ENCODE results near the gene FUT7.

Gene FUT7

DNA sequence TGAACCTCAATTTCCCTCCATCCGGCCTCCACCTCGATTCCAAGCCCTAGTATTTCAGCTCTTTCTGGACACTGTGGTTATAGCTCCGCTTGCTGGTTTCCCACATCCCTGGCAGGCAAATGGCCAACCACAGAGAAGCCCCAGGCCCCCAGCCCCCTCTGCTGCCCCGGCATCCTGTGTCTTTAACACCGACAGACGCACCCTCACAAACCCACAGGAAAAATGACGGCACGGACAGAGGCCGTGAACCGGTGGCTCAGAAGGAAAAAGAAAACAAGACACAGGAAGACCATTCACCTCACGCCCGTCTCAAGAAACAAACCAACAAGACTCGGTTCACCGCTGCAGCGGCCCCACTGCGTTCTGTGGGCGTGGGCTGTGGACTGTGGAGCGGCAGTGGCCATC, 34.1 kb downstream of the FUT7 start:
- no peak for DNase-seq

DNA sequence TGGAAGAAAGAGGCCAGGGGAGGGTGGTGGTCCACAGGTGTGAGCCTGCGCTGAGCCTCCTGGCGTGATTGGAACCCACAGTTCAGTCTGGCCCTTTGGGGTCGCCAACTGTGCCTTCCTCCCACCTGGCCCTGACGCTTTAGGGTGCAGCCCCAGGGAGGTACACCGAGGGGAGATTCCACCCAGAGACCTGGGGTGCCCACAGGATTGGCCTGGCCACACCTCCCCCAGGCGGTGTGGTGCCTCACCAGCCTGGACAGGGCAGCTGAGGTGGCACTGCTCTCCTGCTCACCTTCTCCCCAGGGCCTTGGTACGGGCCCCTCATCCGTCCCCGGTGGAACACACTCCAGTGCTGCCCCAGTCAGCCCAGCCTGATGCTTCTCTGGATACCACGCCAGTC, 34.5 kb downstream of the FUT7 start:
- no peak for DNase-seq

DNA sequence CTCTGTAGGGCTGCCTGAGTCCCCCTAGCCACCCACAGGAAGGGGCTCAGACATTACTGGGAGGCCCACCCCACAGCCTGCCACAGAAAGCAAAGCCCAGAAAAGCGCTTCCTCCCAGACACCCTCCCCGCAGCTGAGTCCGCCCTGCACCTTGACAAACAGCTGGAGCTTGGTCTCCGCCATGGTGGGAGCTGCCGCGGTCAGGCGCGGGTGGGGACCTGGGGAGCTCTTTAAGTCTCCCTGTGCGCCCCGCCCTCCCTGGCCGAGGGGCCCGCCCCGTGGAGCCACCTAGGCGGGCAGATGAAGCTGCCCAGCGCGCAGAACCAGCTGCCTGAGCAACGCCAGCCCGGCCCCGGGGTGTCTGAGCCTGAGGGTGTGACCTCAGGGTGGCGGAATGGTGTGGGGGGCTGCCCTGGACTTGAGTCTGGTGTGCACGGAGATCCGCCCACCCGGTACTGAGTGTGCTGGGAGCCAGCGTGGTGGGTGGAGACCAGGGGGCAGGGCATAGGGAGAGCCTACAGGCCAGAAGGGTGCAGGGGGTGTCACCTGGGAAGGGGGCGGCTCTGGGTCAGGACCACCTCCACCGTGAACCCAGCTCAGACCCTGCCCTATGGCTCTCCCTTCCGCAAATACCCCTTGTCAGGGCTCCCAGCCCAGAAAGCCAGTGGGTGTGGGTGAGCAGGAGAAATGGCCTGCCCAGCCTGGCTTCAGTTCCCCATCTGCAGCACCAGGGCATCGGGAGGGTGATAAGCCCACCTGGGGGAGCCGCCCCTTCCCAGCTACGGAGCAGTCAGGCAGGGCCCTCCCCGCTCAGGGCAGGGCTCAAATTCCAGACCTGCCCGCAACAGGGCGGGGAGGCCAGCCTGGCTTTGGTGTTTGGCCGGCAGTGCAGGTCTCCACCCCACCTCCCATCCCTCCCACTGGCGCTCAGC, 35.3 kb downstream of the FUT7 start, which contains the start of gene CLIC3:
Gene CLIC3, minus strand, starts transcription at position 208 of the 932 bp plus-strand sequence. Its CDS starts 25 bp downstream, at position 183.
- DNase-seq: no peak

DNA sequence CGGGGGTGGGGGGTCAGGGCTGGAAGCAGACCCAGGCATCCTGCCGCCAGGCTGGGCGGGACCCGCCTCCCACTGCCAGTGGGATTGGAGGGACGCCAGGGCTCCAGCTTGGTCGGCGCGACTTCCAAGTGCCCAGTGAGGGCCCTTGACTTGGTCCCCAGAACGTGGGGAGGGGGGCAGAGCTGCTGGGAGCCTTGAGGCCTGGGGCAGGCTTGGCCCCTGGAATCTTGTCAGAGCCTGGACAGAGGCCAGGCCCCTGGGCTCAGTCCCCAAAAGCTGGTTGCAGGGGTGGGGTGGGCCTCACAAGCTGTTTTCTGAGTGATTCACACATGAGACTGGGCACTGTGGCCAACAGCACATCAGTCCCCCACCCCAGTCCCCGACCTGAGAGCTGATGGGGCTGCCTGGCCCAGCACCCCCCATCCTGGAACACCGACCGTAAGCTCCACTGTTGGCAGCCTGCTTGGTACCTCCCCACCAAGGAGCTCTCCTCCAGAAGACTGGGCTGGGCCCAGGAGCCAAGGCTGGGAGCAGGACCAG, 36.0 kb downstream of the FUT7 start:
- no peak for DNase-seq

DNA sequence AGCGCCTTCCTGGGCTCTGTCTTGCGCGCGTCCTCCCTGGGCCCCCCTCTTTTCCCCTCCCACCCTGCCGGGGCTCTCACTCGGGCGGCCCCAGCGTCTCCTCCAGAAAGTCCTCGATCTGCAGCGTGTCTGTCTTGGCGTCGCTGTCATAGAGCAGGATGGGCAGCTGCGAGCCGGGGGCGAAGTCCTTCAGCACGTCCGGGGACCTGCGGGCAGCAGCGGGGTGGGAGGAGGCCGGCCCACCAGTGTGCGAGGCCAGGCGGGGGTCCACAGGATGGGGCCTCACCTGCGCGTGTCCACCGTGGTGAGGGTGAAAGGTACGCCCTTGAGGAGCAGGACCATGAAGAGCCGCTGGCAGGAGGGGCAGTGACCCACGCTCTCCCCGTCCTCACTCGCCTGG, 36.5 kb downstream of the FUT7 start:
- DNase-seq: no peak

DNA sequence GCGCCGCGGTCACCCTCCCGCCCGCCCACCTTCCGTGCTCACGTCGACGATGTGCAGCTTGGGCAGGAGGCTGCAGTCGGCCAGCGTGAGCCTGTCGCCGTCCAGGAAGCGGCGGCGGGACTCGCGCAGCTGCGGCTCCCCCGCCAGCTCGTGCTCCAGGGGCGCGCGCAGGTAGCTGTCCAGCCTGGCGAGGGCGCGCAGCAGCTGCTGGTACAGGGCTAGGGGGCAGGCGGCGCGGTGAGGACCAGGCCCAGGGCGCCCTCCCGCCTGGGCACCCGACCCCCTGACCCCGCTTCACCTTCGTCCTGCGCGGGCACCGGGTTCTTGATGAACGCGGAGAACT, 37.0 kb downstream of the FUT7 start:
- DNase-seq: no peak

DNA sequence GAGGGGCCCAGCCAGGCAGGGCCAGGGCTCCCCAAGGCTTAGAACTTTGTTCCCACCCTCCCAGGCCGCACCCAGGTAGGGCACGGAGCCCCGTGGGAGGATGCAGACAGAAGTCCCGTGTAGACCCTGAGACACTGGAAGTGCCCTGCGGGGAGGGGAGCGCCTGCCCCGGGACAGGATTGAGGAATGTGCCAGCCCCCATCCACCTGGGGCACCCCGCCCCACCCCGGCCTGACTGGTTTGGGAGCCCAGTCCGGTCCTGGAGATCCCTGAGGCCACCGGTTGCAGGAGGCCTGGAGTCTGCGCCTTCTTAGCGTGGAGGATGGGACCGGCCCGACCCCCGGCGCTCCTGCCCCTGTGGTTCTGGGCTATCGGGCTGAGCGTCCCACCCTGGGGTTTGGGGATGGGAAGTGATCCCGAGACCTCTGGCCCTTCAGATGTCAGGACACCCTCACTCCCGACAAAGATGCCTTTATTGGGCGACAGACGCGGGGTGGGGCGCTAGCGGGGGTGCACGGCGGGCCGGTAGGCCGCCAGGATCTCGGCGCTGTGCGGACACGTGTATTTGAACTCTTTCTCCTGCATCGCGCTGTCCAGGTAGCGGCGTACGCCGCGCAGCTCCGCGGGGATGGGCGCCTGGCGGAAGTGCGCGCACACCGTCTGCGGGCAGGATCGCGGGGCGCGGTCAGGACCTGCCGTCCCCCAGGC, 37.6 kb downstream of the FUT7 start:
- no peak for DNase-seq

DNA sequence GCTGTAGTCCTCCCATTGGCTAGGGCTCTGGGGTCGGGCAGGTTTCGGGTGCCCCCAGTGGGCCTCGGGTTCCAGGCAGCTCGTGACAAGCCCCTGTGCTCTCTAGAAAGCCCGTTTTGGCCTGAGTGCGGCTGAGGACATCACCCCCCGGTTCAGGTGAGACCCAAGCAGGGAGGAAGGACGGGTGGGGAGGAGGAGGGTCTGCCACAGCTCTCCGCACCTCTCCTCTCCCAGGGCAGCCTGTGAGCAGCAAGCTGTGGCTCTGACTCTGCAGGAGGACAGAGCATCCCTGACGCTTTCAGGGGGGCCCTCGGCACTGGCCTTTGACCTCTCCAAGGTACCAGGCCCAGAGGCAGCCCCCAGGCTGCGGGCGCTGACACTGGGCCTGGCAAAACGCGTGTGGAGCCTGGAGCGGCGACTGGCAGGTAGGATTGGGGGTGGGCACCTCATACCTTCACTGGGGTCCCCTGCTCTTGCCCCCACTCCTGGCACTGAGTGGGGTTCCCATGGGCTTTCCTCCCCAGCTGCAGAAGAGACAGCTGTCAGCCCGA, 39.0 kb downstream of the FUT7 start:
- no peak for DNase-seq

DNA sequence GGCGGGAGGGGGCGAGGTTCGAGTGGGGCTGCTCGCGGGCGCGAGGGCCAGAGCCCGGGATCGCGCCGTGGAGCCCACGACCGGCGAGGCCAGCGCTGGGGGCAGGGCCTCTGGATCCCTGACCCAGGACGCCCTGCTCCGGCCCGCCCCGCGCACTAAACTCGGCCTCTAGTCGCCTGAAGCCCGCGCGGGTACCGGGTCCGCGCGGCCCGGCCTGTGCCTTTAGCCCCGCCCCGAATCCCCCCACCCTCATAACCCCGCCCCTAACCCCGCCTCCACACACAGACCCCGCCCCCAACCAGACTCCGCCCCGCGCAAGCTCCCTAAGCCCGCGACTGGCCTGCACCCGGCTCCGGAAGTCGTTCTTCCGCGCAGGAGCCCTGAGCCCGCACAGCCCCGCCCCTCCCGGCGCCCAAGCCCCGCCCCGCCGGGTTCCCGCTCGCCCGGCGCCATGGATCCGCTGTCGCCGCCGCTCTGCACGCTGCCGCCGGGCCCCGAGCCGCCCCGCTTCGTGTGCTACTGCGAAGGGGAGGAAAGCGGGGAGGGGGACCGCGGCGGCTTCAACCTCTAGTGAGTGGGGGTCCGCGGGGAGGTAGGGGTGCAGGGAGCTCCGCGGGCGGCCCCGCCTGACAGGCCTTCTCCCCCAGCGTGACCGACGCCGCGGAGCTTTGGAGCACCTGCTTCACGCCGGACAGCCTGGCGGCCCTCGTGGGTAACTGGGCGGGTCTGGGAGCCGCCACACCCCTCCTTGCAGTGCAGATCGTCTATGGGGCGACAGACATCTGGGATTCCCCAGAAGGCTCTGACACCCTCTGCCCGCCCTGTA, 39.7 kb downstream of the FUT7 start, which contains the start of gene PAXX:
Gene PAXX, plus strand, starts transcription at position 430 of the 826 bp plus-strand sequence. Its CDS starts 22 bp downstream, at position 452.
- DNase-seq: peak; percentile 63

DNA sequence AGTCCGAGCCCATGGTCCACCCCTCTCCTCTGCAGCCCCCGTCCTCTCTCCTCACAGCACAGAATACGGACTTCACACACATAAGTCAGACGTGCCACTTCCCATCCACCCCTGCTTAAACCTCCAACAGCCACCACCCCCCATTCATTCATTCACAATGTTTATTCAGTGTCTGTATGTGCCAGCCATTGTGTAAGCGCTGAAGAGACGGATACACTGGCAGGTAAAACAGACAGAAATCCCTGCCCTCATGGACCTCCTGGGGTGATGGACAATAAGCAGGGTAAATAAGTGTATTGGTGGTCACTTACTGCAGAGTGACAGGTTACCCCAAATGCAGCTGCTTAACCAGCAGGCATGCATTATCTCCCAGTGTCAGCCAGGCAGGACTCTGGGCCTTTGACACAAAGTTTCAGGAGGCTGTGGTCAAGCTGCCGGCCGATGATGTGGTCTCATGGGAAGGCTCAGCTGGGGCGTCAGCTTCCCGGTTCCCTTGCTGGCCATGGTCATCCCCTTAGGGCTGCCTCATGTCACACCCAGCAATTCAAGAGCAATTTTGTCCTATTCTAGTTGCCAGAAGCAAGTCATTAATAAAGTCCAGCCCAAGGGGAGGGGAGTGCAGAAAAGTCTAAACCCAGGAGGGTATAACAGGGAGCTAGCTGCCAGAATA, 41.5 kb downstream of the FUT7 start:
- DNase-seq: no peak

DNA sequence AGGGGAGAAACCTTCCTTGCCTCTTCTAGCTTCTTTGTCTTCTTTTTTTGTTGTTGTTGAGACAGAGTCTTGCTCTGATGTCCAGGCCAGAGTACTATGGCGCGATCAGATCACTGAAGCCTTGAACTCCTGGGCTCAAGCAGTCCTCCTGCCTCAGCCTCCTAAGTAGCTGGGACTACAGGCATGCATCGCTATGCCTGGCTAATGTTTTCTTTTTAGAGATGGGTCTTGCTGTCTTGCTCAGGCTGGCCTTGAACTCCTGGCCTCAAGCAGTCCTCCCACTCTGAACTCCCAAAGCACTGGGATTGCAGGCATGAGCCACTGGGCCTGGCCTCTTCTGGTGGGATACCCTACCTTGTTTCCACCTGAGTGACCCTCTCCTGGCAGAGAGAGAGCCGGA, 43.0 kb downstream of the FUT7 start:
- DNase-seq: no peak

DNA sequence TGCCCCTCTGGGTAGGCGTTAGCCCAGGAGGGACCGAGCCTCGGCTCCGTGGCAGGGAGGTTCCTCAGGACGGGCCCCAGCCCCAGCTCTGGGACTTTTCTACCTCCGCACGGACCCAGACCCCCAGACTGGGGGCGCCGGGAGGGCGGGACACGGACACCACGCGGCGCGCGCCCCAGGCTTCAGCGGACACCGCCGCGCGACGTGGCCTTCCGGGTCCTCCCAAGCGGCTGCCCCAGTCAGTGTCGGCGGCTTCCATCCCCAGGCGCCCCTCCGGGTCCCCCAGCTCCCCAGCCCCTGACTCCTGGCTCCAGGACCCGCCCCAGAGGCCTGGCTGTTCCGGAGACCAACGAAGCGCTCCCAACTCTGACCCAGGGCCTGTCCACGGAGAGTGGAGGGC, 46.0 kb downstream of the FUT7 start:
- DNase-seq: no peak

DNA sequence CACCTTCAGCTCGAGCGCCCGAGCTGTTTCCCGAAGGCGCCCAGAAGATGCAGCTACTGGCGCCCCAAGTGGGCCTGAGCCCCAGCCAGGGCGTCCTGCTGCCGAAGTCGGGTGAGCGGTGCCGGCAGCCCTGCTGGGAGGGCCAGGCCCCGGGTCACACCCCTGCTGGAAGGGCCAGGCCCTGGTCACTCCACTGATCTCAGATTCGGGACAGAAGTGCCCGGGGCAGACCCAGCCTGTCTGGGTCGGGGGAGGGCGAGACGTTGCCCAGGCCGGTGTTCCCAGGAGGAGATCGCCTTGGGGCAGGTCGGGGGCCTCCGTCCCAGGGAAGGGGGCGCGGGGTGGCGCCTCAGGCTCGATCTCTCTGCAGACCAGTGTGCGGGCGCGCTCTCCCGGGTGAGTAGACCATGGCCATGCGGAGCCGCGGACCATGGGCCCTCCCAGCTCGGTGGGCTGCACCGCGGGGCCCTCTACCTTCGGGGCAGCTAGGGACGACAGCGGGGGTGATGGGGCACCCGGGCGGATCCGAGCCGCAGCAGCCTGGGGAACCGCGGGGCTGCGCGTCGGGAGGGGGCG, 46.8 kb downstream of the FUT7 start:
- no peak for DNase-seq

DNA sequence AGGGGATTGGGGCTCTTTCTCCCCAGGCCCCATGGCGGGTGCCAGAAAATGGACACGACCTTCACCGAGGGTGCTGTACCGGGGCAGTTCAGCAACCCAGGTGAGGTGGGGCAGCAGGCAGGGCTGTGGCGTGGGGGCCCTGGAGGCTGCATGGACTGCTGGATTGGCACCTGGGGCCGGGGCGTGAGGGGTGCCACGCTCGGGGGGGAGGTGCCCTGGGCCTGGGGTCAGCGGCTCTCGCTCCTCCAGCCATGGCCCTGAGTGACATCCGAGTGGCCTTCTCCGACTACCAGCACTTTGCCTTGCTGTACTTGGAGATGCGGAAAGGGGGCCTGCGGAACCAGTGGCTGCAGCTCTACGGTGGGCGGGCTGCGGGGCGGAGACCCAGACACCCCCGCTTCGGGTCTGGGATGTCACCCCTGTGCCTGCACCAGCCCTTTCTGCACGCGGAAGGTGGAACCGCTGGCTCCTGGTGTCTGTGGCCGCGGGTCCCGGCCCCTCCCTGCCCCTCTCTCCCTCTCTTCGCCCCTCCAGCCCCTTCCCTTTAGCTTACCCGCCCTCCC, 47.3 kb downstream of the FUT7 start:
- DNase-seq: no peak

DNA sequence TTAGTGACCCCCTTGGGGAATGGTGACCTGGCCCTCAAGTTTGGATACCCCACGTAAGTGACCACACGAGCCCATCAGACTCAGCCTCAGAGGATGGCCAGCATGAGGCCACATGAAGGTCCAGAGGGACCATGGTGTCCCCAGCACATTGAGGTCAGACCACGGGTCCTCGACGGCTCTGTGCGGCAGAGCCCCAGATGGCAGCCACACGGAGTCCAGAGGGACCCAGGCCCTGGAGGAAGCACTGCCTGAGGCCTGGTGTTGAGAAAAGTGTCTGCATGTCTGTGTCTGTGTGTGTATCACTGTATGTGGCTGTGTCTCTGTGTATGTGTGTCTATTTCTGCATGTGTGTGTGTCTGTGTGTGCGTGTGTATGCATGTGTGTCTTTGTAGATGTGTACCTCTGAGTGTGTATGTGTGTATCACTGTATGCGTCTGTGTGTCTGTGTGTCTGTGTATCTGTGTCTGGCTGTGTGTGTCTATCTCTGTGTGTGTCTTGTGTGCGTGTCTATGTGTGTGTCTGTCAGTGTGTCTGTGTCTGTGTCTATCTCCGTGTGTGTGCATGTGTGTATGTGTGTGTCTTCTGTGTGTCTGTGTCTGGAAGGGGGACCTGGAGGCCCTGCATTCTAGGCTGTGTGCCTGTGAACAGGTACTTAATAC, 48.1 kb downstream of the FUT7 start:
- no peak for DNase-seq

DNA sequence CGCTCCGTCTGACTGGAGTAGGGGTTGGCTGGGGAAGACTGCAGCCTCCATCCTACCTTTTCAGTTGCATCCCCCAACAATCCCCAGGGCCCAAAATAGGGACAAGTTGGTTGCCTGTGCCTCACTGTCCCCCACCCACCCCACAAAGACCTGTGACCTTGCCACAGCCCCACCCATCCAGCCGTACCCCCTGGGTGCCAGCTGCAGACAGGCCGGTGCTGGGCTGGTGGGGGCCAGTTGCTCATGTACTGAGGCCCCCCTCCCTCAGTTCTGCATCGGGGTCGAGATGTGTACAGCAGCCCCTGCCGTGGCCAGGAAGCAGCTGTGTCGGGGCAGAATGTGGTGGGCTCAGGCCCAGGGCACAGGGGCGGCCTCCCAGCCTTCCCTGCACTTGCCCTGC, 48.7 kb downstream of the FUT7 start:
- DNase-seq: no peak

DNA sequence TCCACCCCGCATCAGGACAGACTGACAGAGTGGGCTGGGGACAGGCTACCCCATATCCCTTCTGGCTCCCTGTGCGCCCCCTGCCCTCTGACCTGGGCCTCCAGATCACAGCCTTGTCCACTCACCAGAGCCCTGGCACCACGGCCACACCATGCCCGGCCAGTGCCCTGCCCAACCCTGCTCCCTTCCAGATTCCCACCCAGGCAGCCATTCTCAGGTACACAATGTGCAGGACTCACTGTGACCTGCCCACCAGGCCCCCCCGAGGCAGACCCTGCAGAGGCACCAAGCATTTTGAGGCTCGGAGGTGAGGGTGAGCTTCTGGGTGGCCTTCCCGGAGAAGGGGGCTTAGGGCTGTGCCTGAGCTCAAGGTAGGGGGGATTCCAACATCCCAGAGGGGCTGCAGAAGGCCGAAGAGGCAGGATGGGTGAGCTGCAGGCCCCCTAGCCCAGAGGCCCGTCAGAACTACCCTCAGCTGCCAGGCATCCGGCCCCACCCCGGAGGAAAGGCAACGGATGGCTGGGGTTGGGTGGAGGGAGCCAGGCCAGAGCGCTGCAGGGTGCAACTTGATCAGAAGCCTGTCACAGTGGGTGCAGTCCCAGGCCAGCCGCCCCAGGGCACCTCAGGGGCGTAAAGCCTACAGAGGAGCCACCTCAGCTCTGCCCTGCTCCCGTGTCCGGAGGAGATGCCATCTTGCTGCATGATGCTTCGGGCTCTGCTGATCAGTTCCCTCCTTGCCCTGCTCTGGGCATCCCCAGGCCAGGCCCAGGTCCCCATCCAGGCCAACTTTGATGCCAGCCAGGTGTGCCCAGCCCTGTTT, 49.4 kb downstream of the FUT7 start, which contains the start of gene LCNL1:
Gene LCNL1, plus strand, starts transcription at position 762 of the 820 bp plus-strand sequence. CDS start 594 bp downstream, outside the sequence.
- DNase-seq: no peak

DNA sequence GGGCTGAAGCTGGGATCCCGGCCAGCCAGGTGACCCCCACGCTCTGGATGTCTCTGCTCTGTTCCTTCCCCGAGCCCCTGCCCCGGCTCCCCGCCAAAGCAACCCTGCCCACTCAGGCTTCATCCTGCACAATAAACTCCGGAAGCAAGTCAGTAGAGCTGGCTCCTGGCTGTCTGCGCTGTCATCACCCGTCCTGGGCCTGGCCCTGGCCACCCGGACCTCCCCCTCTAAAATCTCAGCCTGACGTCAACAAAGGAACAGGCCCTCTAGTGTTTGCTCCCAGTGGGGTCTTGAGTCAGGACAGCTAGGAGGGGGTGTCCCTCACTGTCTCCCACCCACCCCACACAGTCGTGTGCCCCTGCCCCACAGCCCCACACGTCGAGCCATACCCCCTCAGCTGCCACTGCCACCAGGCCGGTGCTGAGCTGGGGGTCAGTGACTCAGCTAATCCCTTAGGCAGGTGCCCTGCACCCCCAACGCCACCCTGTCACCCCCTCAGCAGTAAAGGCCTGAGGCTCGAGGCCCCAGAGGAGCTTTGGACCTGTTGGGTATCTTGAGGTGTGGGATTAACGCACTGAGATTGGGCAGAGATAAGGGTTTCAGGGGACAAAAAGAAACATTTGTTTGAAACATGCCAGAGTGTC, 50.2 kb downstream of the FUT7 start:
- DNase-seq: no peak

All from NCI-H510A treated with DMSO at 0.1 percent for 48 hours (cell line).